ENCODE results near the gene ESRRG.

GRCh38 chr1:216711712-216712111 is 11.5 kb downstream of the ESRRG start:
- no peak for TF ChIP-seq MAX (IDR thresholded peaks at IDR 0.05)
- TF ChIP-seq EZH2 (IDR thresholded peaks at IDR 0.05; ENCODE audit: low read depth, low read length, severe bottlenecking): no peak
- TF ChIP-seq CTCF (IDR thresholded peaks at IDR 0.05; ENCODE audit: control extremely low read depth in 1 of 3, insufficient read depth in 1 of 3, low read depth in 1 of 3, low read length in 3 of 3): no peak
- no peak for TF ChIP-seq SIRT6 (IDR thresholded peaks at IDR 0.05; ENCODE audit: low read length)
- no peak for TF ChIP-seq RFX5 (IDR thresholded peaks at IDR 0.05; ENCODE audit: borderline replicate concordance, low read depth, low read length)
- no peak for TF ChIP-seq POLR2A (IDR thresholded peaks at IDR 0.05; ENCODE audit: control extremely low read depth in 1 of 2, low read depth in 2 of 2, low read length in 2 of 2)
- TF ChIP-seq ATF3 (IDR thresholded peaks at IDR 0.05; ENCODE audit: insufficient read depth, low read depth, low read length): no peak
- no peak for TF ChIP-seq ATF2 (IDR thresholded peaks at IDR 0.05; ENCODE audit: low read length)
- TF ChIP-seq TEAD4 (IDR thresholded peaks at IDR 0.05; ENCODE audit: low read depth, low read length): no peak

Measured in H1 (cell line).